Activated T-helper 1 cell treated with anti-CD3 and anti-CD28 coated beads, Interleukin-12 subunit alpha, Interleukin-12 subunit beta, Interleukin-2, Interleukin-4 antibody, amounts not matched to agents 30 ng/mL and 10 ng/mL and 1 ng/mL, durations not matched to agents 14 hours and 24 hours and 36 hours (primary cell): ENCODE measurements around the gene ITIH6. TPM values are rescaled to one million over a fixed set of nuclear protein-coding genes. Genes with fewer than 3 reads are reported as not detected.
"Not testable (repeated sequence)": the region's sequence is repeated elsewhere in the genome, so short reads cannot be mapped to it uniquely, and the experiment has no call there.

Source experiments
- DNase-seq: peaks from one replicate; pipeline ENCODE4 v3.0.0; 2021; ENCODE audit warnings: low spot score
- H3K27ac Mint-ChIP-seq: one replicate; pipeline ENCODE4 v1.8.0; 2021; ENCODE audit warnings: mild to moderate bottlenecking, mixed read lengths
- H3K27me3 Mint-ChIP-seq: one replicate; pipeline ENCODE4 v1.8.0; 2022; ENCODE audit warnings: mild to moderate bottlenecking, moderate library complexity, mixed read lengths; ENCODE audit not compliant: insufficient read depth
- H3K36me3 Mint-ChIP-seq: one replicate; pipeline ENCODE4 v1.8.0; 2021; ENCODE audit warnings: low read depth, mixed read lengths
- H3K4me1 Mint-ChIP-seq: one replicate; pipeline ENCODE4 v1.8.0; 2021; ENCODE audit warnings: low read depth, mixed read lengths
- H3K4me3 Mint-ChIP-seq: one replicate; pipeline ENCODE4 v1.8.0; 2021; ENCODE audit warnings: mild to moderate bottlenecking, moderate library complexity, mixed read lengths
- H3K9me3 Mint-ChIP-seq: one replicate; pipeline ENCODE4 v1.8.0; 2021; ENCODE audit warnings: mixed read lengths
- intact Hi-C: fragments of 100-400 bp; cut with micrococcal nuclease; formaldehyde crosslinking; loops from one replicate; pipeline ENCODE4 v1.15.1; 2024
- total RNA-seq: library from RNA; stranded (reverse); gene quantifications from 2 replicates; pipeline ENCODE4 v1.2.3, GENCODE V29; 2022

ITIH6 gene
- total RNA-seq = not detected in 2 replicates

- H3K4me1 Mint-ChIP-seq = no peaks in the 10 kb centered on the region
- peaks cover 2% of the 10 kb centered on the region for H3K27me3 Mint-ChIP-seq
- H3K9me3 Mint-ChIP-seq = no peaks in the 10 kb centered on the region
- intact Hi-C loops = no loop called here
- no peak for DNase-seq
- no peak within 1 kb of the TSS for H3K4me3 Mint-ChIP-seq
- no peaks in the 10 kb centered on the region for H3K36me3 Mint-ChIP-seq
- H3K27ac Mint-ChIP-seq = no peak within 1 kb of the TSS
Observed at GRCh38 chrX:54798137-54798536, at the start of gene ITIH6. ITIH6 (minus strand) TSS chrX:54798255; CDS start chrX:54798210, 45 bp downstream.

- H3K4me1 Mint-ChIP-seq, DNase-seq, H3K9me3 Mint-ChIP-seq, H3K36me3 Mint-ChIP-seq, H3K4me3 Mint-ChIP-seq, intact Hi-C loops, H3K27me3 Mint-ChIP-seq, H3K27ac Mint-ChIP-seq: not testable (repeated sequence)
Observed at GRCh38 chrX:54847700-54848099, 49.6 kb upstream of the ITIH6 start.

- no peaks in the 10 kb centered on the region for H3K9me3 Mint-ChIP-seq
- H3K4me3 Mint-ChIP-seq = no peak overlapping the region
- H3K36me3 Mint-ChIP-seq = no peaks in the 10 kb centered on the region
- no peak overlapping the region for H3K27ac Mint-ChIP-seq
- DNase-seq = no peak
- H3K4me1 Mint-ChIP-seq = no peaks in the 10 kb centered on the region
- intact Hi-C loops = no loop called here
- H3K27me3 Mint-ChIP-seq = peaks cover 3% of the 10 kb centered on the region
Observed at GRCh38 chrX:54843050-54843449, 45.0 kb upstream of the ITIH6 start.

GRCh38 chrX:54842607-54843006, 44.6 kb upstream of the ITIH6 start:
- intact Hi-C loops = no loop called here
- Mint-ChIP-seq H3K27me3 (peaks cover 7% of the 10 kb centered on the region), H3K4me1 (no peaks in the 10 kb centered on the region), H3K27ac (no peak overlapping the region), H3K4me3 (no peak overlapping the region), H3K9me3 (no peaks in the 10 kb centered on the region), H3K36me3 (no peaks in the 10 kb centered on the region)
- DNase-seq = no peak

GRCh38 chrX:54841184-54841874, 43.3 kb upstream of the ITIH6 start:
- H3K27me3 Mint-ChIP-seq, intact Hi-C loops, H3K36me3 Mint-ChIP-seq: not testable (repeated sequence)

GRCh38 chrX:54838583-54838982, 40.5 kb upstream of the ITIH6 start:
- peaks cover 3% of the 10 kb centered on the region for H3K9me3 Mint-ChIP-seq
- no peak for DNase-seq
- H3K27me3 Mint-ChIP-seq = peaks cover 9% of the 10 kb centered on the region
- no peak overlapping the region for H3K27ac Mint-ChIP-seq
- H3K4me1 Mint-ChIP-seq = no peaks in the 10 kb centered on the region
- intact Hi-C loops = no loop called here
- H3K36me3 Mint-ChIP-seq = no peaks in the 10 kb centered on the region
- H3K4me3 Mint-ChIP-seq = no peak overlapping the region

More at GRCh38 chrX:54841184-54841874, 43.3 kb upstream of the ITIH6 start:
- H3K27ac Mint-ChIP-seq, DNase-seq, H3K9me3 Mint-ChIP-seq, H3K4me1 Mint-ChIP-seq, H3K4me3 Mint-ChIP-seq: not testable (repeated sequence)

- Mint-ChIP-seq H3K36me3 (no peaks in the 10 kb centered on the region), H3K9me3 (no peaks in the 10 kb centered on the region), H3K4me1 (no peaks in the 10 kb centered on the region), H3K27me3 (peaks cover 4% of the 10 kb centered on the region), H3K4me3 (no peak overlapping the region), H3K27ac (no peak overlapping the region)
- intact Hi-C loops = no loop called here
- DNase-seq = no peak
Observed at GRCh38 chrX:54826598-54826997, 28.5 kb upstream of the ITIH6 start.

- intact Hi-C loops = no loop called here
- H3K4me3 Mint-ChIP-seq = no peak overlapping the region
- DNase-seq = no peak
- H3K4me1 Mint-ChIP-seq = no peaks in the 10 kb centered on the region
- no peaks in the 10 kb centered on the region for H3K36me3 Mint-ChIP-seq
- no peaks in the 10 kb centered on the region for H3K9me3 Mint-ChIP-seq
- no peak overlapping the region for H3K27ac Mint-ChIP-seq
- peaks cover 4% of the 10 kb centered on the region for H3K27me3 Mint-ChIP-seq
Observed at GRCh38 chrX:54825716-54826438, 27.8 kb upstream of the ITIH6 start.

GRCh38 chrX:54824722-54825121, 26.7 kb upstream of the ITIH6 start:
- no peak overlapping the region for H3K4me3 Mint-ChIP-seq
- no peaks in the 10 kb centered on the region for H3K4me1 Mint-ChIP-seq

GRCh38 chrX:54824195-54824594, 26.1 kb upstream of the ITIH6 start:
- intact Hi-C loops = no loop called here
- no peaks in the 10 kb centered on the region for H3K36me3 Mint-ChIP-seq
- H3K27ac Mint-ChIP-seq = no peak overlapping the region
- H3K4me1 Mint-ChIP-seq = peaks cover under 1% of the 10 kb centered on the region
- H3K27me3 Mint-ChIP-seq = peaks cover 4% of the 10 kb centered on the region
- no peaks in the 10 kb centered on the region for H3K9me3 Mint-ChIP-seq
- no peak for DNase-seq
- no peak overlapping the region for H3K4me3 Mint-ChIP-seq

More at GRCh38 chrX:54824722-54825121, 26.7 kb upstream of the ITIH6 start:
- Mint-ChIP-seq H3K27ac (no peak overlapping the region), H3K36me3 (no peaks in the 10 kb centered on the region), H3K27me3 (peaks cover 4% of the 10 kb centered on the region), H3K9me3 (no peaks in the 10 kb centered on the region)
- DNase-seq = no peak
- intact Hi-C loops = no loop called here

- no peaks in the 10 kb centered on the region for H3K9me3 Mint-ChIP-seq
- no peaks in the 10 kb centered on the region for H3K36me3 Mint-ChIP-seq
- no peaks in the 10 kb centered on the region for H3K27me3 Mint-ChIP-seq
- intact Hi-C loops = no loop called here
- H3K27ac Mint-ChIP-seq = no peak overlapping the region
- no peak for DNase-seq
- H3K4me3 Mint-ChIP-seq = no peak overlapping the region
- peaks cover 5% of the 10 kb centered on the region for H3K4me1 Mint-ChIP-seq
Observed at GRCh38 chrX:54821310-54821709, 23.3 kb upstream of the ITIH6 start.

GRCh38 chrX:54820737-54821136, 22.7 kb upstream of the ITIH6 start:
- Mint-ChIP-seq H3K36me3 (peaks cover 3% of the 10 kb centered on the region), H3K4me3 (no peak overlapping the region), H3K27ac (no peak overlapping the region), H3K4me1 (peaks cover 5% of the 10 kb centered on the region), H3K27me3 (no peaks in the 10 kb centered on the region), H3K9me3 (no peaks in the 10 kb centered on the region)
- DNase-seq = no peak
- intact Hi-C loops = no loop called here

GRCh38 chrX:54819201-54819600, 21.1 kb upstream of the ITIH6 start:
- H3K9me3 Mint-ChIP-seq = no peaks in the 10 kb centered on the region
- peaks cover 5% of the 10 kb centered on the region for H3K4me1 Mint-ChIP-seq
- peaks cover 6% of the 10 kb centered on the region for H3K36me3 Mint-ChIP-seq
- H3K4me3 Mint-ChIP-seq = no peak overlapping the region
- no peaks in the 10 kb centered on the region for H3K27me3 Mint-ChIP-seq
- no peak overlapping the region for H3K27ac Mint-ChIP-seq
- DNase-seq = no peak
- intact Hi-C loops = no loop called here
